HL-60 (cell line): ENCODE measurements around the gene WBP2.

Experiments
- DNase-seq, 2 experiments: peaks; one replicate each; pipeline ENCODE4 v3.0.0-alpha.2; 2010 to 2020; ENCODE audit warnings: low read depth in 1 of 2, low spot score in 1 of 2
- H3K27ac ChIP-seq: fragments of 250-450 bp; sonication (Bioruptor Pico); replicated peaks from 2 replicates; pipeline ENCODE4 v1.5.1; 2020; ENCODE audit warnings: mild to moderate bottlenecking, moderate library complexity
- H3K27me3 ChIP-seq: fragments of 250-450 bp; sonication (Bioruptor Pico); 2 replicates; pipeline ENCODE4 v1.5.1; 2021; ENCODE audit warnings: mild to moderate bottlenecking, moderate library complexity; ENCODE audit not compliant: insufficient read depth, poor library complexity, severe bottlenecking
- H3K4me3 ChIP-seq: replicated peaks from 2 replicates; pipeline ENCODE4 v1.5.1; 2011; ENCODE audit warnings: mild to moderate bottlenecking, control low read depth, low read length; ENCODE audit not compliant: insufficient read depth
- GABPA ChIP-seq: IDR thresholded peaks from 2 replicates; pipeline ENCODE4 v1.6.1; 2012; ENCODE audit warnings: low read depth
- POLR2AphosphoS5 ChIP-seq: IDR thresholded peaks from 2 replicates; pipeline ENCODE4 v1.6.1; 2012; ENCODE audit warnings: low read depth
- REST ChIP-seq: IDR thresholded peaks from 2 replicates; pipeline ENCODE4 v1.6.1; 2012; ENCODE audit warnings: low read depth; ENCODE audit not compliant: insufficient replicate concordance
- SPI1 ChIP-seq: IDR thresholded peaks from 2 replicates; pipeline ENCODE4 v1.6.1; 2012; ENCODE audit warnings: low read depth, mild to moderate bottlenecking, borderline replicate concordance
- TF ChIP-seq, protein P1 (sequence below): IDR thresholded peaks from one replicate; pipeline ENCODE4 v1.5.1; 2011; ENCODE audit warnings: low read length, control low read depth, inconsistent platforms; ENCODE audit not compliant: insufficient read depth

WBP2 gene

DNA sequence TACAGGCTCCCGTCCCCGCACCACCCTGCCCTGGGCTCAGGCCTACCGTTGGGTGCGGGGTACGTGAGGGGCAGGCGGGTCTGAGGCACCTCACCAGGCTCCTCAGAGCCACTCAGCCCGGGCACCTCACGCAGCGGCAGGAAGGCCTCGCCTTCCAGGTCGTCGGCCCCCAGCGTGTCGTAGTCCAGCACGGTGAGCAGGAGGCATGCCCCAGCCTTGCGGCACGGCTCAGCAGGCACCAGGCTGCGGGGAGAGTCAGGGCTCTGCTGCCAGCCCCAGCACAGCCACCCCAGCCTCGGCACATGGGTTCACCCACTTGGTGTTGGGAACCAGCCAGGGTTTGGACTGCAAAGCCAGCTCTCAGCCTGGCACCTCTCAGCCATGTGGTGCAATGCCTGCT lies 26.4 kb downstream of the WBP2 start:
- Histone ChIP-seq H3K27me3 (no peaks in the 10 kb centered on the region), H3K4me3 (no peak overlapping the region), H3K27ac (no peak overlapping the region)
- DNase-seq, result no peak
- no peak for TF ChIP-seq POLR2AphosphoS5
- TF ChIP-seq SPI1, result no peak
- no peak for TF ChIP-seq REST
- no peak for TF ChIP-seq GABPA
- TF ChIP-seq, protein P1, sequence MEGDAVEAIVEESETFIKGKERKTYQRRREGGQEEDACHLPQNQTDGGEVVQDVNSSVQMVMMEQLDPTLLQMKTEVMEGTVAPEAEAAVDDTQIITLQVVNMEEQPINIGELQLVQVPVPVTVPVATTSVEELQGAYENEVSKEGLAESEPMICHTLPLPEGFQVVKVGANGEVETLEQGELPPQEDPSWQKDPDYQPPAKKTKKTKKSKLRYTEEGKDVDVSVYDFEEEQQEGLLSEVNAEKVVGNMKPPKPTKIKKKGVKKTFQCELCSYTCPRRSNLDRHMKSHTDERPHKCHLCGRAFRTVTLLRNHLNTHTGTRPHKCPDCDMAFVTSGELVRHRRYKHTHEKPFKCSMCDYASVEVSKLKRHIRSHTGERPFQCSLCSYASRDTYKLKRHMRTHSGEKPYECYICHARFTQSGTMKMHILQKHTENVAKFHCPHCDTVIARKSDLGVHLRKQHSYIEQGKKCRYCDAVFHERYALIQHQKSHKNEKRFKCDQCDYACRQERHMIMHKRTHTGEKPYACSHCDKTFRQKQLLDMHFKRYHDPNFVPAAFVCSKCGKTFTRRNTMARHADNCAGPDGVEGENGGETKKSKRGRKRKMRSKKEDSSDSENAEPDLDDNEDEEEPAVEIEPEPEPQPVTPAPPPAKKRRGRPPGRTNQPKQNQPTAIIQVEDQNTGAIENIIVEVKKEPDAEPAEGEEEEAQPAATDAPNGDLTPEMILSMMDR, result no peak

DNA sequence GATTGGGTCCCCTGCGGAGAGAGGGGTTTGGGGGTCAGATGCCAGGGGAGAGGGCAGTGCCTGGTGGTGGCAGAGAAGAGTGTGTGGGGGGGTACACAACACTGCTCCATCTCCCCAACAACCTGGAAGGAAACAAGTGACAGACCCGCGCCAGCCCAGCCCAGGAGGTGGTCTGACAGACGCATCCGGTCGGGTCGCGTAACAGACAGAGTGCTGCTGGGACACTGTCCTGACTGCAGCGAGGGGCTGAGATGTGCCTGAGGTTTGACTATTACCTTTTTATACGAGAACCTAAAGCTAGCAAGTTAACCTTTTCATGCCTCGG lies 27.1 kb downstream of the WBP2 start:
- TF ChIP-seq POLR2AphosphoS5, result no peak
- no peak for TF ChIP-seq REST
- TF ChIP-seq, protein P1, result no peak
- TF ChIP-seq SPI1, result no peak
- TF ChIP-seq GABPA, result no peak
- Histone ChIP-seq H3K27ac (no peak overlapping the region), H3K4me3 (no peak overlapping the region), H3K27me3 (no peaks in the 10 kb centered on the region)
- DNase-seq, result no peak

- H3K4me3 ChIP-seq, result no peak overlapping the region
- no peak overlapping the region for H3K27ac ChIP-seq
- TF ChIP-seq GABPA (no peak), POLR2AphosphoS5 (no peak)
- TF ChIP-seq, protein P1, result peak; percentile 12
- no peak for DNase-seq
- H3K27me3 ChIP-seq, result no peaks in the 10 kb centered on the region
These were observed 27.6 kb downstream of the WBP2 start for GRCh38 chr17:75827308-75828075.
